HG03196 (cell line): ENCODE results near the gene ELF1.
"Not testable (repeated sequence)": the region's sequence is repeated elsewhere in the genome, so short reads cannot be mapped to it uniquely, and the experiment has no call there.

Source experiments
- ATAC-seq: cut with Tn5 transposase; IDR thresholded peaks from one replicate; pipeline ENCODE4 v1.9.1; 2021; ENCODE audit not compliant: unreplicated experiment

Gene ELF1

DNA sequence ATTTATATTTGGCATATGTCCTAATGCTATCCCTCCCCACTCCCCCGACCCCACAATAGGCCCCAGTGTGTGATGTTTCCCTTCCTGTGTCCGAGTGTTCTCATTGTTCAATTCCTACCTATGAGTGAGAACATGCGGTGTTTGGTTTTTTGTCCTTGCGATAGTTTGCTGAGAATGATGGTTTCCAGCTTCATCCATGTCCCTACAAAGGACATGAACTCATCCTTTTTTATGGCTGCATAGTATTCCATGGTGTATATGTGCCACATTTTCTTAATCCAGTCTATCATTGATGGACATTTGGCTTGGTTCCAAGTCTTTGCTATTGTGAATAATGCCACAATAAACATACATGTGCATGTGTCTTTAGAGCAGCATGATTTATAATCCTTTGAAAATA is 23.3 kb upstream of the ELF1 start:
- ATAC-seq = not testable (repeated sequence)

DNA sequence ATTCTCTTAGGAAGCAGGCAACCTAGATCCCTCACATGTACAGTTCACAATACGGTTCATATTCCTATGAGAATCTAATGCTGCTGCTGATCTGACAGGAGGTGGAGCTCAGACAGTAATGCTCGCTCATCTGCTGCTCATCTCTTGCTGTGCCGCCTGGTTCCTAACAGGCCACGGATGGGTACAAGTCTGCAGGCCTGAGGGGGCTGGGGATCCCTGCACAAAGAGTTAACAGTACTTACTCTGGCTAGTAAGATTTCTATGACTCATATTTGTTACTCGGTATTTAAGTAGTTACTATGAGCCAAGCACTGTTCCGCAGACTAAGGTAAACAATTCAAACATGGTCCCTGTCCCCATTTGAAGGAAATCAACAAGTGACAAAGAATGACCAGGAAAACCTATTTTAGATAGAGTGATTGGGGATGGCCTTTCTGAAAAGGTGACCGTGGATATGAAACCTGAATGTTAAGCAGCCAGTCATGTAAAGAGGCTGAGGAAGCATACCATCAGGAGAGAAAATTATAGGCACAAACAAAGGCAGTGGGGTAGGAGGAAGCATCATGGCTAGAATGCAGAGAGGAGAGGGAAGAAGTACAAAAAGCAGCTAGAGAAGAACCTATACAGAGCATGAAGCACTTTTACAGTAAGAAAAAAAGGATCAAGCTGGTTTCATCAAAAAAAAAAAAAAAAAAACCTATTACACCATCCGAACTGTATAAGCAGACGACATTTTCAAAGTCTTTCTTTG is 21.6 kb upstream of the ELF1 start:
- ATAC-seq = no peak

DNA sequence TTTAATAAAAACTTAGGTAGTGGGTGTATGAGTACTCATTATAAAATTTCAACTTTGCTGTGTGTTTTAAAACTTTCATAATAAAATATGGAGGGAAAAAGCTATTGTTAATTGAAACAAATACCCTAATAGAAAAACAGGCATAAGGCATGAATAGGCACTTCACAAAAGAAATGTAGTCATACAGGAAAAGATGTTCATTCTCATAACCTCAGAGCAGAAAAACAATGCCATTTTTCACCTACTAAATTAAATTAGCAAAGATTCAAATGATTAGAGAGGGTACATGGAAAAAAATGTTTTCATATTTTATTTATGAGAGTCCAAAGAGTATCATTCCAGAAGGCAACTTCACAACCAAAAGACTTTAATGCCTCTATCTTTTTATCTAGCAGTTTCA is 20.6 kb upstream of the ELF1 start:
- no peak for ATAC-seq

DNA sequence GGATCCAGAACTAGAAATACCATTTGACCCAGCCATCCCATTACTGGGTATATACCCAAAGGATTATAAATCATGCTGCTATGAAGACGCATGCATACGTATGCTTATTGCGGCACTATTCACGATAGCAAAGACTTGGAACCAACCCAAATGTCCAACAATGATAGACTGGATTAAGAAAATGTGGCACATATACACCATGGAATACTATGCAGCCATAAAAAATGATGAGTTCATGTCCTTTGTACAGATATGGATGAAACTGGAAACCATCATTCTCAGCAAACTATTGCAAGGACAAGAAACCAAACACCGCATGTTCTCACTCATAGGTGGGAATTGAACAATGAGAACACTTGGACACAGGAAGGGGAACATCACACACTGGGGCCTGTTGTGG is 17.4 kb upstream of the ELF1 start:
- not testable (repeated sequence) for ATAC-seq

DNA sequence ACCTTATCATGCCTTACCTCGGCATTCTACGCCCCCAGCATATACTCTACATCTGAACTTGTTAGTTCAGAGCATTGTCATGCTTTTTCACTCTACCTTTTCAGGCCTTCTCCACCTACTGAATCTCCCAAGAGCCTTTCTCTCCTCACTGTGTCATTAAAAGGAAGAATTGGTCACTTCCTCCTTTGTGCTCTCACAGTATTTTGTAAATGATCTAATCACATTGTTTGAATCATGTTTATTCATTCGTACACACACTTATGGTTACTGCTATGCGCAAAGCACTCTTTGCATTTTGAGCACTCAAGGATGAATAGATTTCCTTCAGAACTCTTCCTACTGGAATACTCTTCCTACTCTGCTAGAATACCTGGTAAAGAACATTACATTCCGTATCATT is 15.8 kb upstream of the ELF1 start:
- ATAC-seq = no peak

DNA sequence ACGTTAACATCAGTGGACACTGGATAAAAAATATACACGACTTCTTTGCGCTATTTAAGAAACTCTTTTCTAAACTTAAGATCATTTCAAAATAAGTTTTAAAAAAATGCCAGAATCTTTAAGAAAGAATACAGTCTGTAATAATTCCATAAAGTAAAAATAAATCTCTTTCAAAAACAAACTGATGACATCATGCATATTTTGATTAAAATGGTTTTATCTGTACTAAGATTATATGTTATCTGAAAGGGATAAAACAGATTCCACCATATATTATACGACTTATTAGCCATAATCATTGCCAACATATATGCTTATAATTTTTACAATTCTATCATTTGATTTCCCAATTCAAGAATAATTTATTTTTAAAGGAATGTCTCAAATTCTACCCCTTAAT is 15.3 kb upstream of the ELF1 start:
- no peak for ATAC-seq

DNA sequence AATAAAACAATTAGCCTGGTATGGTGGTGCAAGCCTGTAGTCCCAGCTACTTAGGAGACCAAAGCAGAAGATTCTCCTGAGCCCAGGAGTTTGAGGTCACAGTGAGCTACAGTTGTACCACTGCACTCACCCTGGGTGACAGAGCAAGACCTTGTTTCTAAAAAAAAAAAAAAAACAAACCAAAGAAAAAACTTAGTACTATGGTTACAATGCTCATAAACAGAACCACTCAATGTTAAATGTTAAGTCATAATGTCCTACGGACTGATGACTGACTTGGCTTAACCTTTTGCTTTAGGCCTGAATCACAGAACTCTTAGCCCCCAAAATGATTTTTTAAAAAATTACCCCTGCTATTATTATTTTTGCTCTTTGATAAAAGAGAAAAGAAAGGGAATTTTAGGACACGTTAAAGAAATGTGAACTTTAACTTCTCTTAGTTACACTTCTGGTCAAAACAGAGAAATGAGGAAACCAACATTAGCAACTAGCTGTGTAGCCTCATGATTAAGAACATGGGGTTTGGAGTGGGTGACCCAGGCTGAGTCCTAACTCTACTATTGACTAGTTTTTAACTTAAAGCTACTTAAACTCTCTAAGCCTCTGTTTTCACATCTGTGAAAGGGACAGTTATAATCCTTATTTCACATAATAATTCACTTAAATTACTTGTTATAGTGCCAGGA is 13.7 kb upstream of the ELF1 start:
- no peak for ATAC-seq

DNA sequence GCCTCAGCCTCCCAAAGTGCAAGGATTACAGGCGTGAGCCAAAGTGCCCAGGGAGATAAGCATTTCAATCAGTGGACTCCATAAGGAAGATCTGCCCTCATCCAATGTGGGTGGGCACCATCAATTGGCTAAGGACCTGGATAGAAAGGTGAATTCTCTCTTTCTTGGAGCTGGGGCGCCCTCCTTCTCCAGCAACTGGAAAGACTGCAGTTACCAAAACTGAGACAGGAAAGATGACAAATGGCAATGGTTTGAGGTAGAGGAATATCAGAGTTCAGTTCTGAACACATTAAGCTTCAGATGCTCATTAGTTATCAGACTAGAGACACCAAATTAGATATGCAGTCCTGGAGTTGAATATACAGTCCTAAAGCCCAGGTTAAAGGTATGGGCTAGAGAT is 10.5 kb upstream of the ELF1 start:
- no peak for ATAC-seq

DNA sequence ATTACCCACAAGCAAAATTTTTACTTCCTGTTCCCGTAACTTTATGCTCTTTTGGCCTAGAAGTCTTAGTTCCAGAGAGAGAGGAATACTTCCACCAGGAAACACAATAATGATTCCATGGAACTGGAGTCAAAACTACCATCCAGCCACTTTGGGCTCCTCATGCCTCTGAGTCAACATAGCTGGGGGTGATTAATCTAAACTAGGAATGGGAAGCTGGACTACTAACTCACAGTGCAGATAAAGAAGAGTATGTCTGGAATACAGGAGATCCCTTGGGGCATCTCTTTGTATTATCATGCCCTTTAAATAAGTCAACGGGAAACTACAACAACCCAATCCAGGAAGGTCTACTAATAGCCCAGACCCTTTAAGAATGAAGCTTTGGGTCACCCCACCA is 8.9 kb upstream of the ELF1 start:
- ATAC-seq = no peak

DNA sequence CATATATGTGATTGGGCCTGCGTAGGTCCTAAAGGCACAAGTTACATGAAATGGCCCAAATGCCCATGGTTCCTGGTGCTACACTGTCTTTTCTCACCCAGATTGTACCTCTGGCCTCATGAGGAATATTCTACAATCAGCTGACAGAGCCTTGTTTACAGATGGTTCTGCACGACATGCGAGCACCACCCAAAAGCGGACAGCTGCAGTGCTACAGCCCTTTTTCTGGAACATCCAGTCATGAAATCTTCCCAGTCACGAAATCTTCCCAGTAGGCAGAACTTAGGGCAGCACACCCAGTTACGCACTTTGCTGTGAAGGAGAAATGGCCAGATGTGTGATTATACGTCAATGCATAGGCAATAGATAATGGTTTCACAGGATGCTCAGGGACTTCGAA is 7.7 kb upstream of the ELF1 start:
- no peak for ATAC-seq

DNA sequence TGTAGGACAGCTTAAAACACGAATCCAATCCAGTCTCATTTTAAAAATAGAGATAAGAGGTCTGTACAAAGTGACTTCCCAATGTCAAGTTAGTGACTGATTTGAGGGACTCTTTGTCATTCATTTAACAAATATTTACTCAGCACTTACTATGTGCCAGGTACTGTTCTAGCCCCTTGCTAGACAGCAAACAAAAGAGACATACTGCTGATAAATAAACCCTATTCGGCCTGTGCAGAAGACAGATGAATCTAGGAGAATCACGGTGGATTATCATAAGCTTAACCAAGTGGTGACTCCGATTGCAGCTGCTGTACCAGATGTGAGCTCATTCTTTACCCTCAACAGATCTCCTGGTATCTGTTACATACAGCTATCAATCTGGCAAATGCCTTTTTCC is 6.4 kb upstream of the ELF1 start:
- ATAC-seq = no peak

DNA sequence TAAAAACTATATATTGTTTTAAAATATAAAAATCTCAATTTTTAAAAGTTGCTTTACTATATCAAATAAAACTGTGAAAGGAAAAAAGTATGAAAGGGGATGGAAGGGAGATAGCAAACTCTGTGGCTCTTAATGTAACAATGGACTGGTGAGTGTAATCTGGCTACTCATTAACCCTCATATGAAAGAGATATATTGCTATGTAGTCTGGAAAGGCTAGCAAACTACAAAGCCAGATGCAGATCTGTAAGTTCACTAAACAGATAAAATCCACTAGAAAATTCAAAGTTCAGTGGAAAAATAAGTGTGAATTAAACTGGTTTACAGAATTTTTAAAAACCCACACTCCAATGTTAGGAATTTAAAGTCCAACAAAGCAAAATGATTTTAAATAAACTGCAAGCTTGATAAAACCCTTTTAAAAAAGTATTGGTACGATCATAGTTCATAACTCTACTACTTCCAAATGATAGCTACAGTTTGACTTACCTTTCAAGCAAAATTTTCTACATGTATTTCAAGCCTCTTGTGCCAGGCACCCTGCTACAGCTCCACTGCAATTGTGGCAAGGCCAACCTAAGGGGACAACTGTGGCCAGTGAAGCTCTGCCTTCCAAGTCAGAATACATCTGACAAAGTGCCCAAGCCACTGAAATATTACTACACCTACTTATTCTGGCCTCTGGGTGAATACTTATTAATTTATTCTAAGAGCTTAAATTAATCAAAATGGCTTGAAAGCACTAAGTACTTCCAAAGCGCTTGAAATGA is 647 bp upstream of the ELF1 start:
- ATAC-seq = no peak

DNA sequence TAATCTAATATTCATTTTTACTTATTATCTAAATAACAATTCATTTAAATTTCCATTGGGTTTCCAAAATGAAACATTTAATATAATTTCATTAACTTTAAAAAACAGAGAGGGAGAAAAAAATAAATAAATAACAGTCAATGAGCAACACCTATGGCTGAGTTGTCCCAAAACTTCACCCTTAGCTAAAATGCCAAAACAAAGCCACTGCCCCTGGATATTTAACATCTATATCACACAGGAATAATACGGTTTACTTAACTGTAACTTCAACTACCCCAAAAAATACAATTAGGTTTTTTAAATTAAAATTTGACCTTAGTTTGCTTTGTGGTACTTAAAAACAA is 541 bp downstream of the ELF1 start:
- ATAC-seq = no peak

DNA sequence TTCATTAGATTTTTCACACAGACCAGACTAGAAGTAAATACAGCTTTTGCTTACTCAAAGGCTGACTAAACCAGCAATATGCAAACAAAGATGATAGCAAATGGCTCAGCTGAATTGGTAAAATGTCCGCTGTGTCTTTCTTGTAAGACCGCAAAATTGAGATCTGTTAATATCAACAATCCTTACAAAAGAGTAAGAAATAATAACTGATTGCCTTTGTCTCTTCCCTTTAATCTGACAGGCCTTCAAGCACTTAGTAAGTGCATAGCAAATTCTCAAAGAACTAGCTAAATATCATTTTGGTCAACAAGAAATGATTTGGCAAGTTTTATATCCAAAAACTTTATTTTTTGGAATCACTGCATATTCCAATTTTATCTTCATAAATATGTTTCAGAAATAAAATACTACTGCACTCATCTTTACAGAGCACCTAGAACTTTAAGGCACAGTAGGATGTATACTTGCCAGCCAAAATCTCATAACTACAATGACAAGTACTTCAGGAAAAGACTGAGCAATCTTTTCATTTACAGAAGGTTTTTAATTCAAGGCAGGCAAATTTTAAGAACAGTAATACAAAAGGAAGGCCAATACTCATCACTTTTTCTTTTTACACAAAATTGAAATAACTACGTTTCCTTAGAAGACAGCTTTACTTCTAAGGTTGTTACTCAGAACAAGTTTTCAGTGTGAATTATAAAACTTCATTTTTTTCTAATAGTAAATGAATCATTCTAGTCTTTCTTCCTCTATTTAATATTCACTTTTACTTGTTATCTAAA is 1.1 kb downstream of the ELF1 start:
- no peak for ATAC-seq

DNA sequence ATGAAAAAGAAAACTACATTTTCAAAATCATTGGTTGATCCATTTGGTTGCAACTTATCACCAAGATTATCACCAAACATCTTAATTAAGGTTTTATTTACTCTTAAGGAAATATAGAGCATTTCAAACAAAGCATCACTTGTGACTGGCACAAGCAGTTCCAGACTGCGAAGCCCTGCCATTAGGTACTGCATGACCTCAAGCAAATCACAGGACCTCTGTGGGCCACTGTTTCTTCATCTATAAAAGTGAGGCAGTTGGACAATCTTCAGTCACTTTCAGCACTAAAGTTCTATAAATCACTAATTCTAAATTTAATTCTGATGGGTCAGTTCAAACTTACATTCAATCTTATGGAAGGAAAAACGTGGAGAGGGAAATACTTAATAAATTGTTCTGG is 2.0 kb downstream of the ELF1 start:
- no peak for ATAC-seq

DNA sequence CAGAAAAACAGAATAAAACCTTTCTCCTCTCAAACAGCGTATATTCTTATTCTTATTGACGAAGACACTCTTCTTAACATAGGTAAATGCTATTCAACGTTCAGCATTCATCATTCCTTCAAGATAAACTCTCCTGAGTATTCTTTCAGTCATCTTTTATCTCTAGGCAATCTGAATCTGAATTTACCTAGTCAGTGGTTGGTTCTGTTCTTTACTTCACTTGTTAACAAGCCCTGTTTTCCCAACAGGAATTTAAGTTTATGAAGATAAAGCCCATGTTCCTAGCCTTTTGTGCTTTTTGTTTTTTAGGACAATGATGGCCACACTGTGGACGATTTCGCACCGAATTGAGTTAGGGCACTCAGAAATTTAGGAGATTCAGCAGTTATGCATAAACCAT is 3.2 kb downstream of the ELF1 start:
- no peak for ATAC-seq

DNA sequence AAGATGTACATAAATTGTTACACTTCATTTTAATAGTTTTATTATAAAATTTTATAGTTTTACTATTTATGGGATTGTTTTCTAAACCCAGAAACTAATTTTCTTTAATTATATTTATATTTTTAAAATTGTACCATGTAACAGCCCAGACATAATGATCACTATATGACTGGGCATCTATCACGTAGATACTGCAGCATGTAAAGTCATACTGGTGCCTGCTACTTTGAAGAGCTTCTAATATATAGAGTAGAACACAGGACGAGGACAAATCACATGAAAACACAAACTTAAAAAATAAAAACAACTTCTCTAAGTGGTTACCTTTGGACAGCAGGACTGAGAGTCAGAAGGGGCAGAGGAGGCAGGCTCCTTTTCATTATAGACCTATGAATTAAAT is 5.3 kb downstream of the ELF1 start:
- no peak for ATAC-seq

DNA sequence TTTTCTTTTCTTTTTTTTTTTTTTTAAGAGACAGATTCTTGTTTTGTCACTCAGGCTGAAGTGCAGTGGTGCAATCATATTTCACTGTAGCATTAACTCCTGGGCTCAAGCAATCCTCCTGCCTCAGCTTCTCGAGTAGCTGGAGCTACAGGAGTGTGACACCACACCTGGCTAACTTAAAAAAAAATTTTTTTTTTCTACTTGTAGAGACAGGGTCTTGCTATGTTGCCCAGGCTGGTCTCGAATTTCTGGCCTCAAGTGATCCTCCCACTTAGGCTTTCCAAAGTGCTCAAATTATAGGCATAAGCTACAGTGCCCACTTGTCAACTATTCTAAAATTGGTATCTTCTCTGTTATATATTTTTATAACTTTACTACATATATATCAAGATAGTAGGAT is 6.6 kb downstream of the ELF1 start:
- ATAC-seq = no peak

DNA sequence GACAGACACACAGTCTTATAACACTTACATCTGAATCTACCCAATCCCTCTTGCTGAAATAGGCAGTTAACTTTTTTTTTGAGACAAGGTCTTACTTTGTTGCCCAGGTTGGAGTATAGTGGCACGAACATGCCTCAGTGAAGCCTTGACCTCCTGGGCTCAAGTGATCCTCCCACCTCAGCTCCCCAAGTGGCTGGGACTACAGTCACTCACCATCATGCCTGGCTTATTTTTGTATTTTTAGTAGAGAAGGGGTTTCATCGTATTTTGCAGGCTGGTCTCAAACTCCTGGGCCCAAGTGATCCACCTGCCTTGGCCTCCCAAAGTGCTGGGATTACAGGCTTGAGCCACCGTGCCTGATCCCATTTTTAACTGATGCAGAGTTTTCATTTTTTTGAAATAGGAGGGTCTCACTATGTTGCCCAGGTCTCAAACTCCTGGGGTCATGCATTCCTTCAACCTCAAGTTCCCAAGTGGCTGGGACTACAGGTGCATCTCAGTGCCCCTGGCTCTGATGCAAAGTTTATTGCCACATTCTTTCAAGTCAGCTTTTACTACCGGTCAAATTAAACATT is 7.6 kb downstream of the ELF1 start:
- no peak for ATAC-seq

DNA sequence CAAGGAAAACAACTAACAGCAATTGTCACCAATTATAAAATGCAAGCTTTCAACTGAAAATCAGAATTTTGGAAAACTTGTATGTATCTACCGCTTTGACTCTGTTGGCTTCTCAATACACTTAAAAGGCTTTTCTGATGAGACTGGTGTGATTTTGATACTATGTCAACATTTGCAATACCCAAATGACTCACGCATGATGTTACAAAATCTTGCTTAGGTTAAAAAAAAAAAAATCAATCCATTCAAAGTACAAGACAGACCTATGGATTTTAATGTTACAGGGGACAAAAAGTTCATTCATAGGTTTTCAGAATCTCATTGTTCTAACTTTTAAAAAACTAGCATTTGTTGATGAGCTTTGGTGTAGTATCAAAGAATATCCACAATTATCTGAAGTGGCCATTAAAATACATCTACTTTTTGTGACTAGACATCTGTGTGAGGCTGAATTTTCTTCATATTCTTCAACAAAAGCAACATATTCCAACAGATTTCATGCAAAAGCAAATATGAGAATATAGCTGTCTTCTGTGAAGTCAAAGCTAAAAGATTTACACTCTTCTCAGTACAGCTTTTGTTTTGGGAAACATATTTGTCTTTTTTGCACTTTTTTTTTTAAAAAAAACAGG is 10.7 kb downstream of the ELF1 start:
- no peak for ATAC-seq

DNA sequence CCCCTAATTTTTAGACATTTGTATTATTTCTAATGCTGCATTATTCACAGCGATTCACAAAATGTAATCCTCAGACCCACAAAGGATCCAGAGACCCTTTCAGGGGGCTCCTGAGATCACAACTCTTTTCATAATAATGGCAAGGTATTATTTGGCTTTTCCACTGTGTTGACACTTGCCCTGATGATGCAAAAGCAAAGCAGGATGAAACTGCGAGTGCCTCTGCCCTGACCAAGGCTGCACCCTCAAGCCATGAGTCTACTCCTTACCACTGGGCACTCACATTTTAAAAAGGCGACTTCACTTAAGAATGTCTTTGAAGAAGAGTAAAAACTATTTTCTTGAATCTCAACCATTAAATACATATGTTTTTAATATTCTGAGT is 11.4 kb downstream of the ELF1 start:
- peak; percentile 38 for ATAC-seq
